GM10248 (cell line): Measurements from ENCODE around the gene PIK3R3.

ENCODE experiments used
- CTCF ChIA-PET: fragments of 300-600 bp; sonication (Branson Sonifier 250); formaldehyde crosslinking; extraction: SDS; loops from one replicate; lab custom pipeline; 2021; ENCODE audit warnings: antibody characterized with exemption; lab: Yijun Ruan, JAX
- POLR2A ChIA-PET: fragments of 350-650 bp; sonication (Branson Sonifier 250); formaldehyde crosslinking; extraction: SDS; loops from one replicate; lab custom pipeline; 2020; ENCODE audit warnings: antibody characterized with exemption; lab: Yijun Ruan, JAX
- DNase-seq: peaks from one replicate; pipeline ENCODE4 v3.0.0; 2012; ENCODE audit errors: extremely low spot score
- TF ChIP-seq, protein P1 (sequence below): IDR thresholded peaks from 2 replicates; pipeline ENCODE4 v1.5.1; 2012; ENCODE audit warnings: mild to moderate bottlenecking, low read depth; ENCODE audit errors: extremely low read depth, missing control alignments, control extremely low read depth

The PIK3R3 gene

DNA sequence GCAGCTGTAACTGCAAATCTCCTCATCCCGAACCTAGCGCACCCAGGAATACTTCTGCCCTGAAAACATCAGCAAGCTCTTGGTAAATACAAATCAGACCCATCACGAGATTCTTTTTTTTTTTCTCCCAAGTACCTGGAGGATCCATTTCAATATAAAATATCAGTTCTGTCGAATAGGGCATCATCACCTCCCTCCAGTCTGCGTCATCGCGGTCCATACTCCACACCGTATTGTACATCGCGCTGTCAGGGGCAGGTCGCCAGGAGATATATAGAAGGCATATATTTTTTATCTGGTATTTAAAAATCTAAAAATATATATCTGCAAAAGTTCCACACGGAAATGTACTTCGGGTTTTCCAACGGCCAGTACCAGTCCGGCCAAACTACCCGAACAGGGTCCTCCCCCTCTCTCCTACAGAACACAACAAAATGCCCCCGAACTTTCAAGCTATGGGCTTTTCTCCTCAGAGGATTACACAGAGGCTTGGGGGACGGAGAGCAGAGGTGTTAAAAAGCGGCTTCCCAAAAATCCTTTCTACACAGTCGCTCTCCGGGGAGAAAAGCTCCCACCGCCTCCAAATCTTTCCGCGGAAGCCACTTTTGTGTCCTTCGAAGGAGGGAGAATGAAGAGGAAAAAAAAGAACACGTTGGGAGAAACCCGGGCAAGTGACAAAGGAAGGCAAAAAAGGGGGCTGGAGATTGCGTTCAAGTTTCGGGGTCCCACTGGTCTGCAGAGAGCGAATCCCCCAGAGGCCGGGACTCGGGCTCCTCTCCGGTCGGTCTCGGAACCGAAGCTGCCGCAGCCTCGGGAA is 509 bp downstream of the PIK3R3 start:
- DNase-seq: no peak
- ChIA-PET POLR2A (interaction anchor here (0.5 to 1.7 kb wide), 23 partner anchors 9 to 1306 kb away, joined by 3 to 21 read pairs (median 4); partner anchors contain the start of genes FOXD2 and GPBP1L1), CTCF (interaction anchor here (0.6 to 1.2 kb wide), 6 partner anchors 12 to 92 kb away, joined by 3 to 4 read pairs (median 3); no protein-coding TSS in a partner anchor)
- TF ChIP-seq, protein P1, sequence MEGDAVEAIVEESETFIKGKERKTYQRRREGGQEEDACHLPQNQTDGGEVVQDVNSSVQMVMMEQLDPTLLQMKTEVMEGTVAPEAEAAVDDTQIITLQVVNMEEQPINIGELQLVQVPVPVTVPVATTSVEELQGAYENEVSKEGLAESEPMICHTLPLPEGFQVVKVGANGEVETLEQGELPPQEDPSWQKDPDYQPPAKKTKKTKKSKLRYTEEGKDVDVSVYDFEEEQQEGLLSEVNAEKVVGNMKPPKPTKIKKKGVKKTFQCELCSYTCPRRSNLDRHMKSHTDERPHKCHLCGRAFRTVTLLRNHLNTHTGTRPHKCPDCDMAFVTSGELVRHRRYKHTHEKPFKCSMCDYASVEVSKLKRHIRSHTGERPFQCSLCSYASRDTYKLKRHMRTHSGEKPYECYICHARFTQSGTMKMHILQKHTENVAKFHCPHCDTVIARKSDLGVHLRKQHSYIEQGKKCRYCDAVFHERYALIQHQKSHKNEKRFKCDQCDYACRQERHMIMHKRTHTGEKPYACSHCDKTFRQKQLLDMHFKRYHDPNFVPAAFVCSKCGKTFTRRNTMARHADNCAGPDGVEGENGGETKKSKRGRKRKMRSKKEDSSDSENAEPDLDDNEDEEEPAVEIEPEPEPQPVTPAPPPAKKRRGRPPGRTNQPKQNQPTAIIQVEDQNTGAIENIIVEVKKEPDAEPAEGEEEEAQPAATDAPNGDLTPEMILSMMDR: no peak

DNA sequence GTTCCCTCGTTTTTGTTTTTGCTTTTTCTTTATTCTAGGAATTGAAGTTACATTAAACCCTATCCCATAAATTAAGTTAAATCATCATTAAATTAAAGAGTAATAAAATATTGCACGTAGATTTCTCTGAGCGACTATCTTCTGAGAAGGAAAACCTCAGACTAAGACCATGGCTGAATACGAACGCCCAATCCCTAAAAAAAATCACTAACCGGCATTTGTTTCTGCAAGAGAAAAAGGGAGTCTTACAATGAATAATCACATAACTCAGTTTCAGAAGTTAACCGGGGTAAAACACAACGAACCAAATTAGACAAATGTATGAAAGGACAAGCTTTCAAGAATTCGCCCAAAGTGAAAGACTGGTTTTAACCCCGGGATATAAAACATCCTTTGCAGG is 1.3 kb downstream of the PIK3R3 start:
- CTCF ChIA-PET: interaction anchor here (0.6 to 1.1 kb wide), 4 partner anchors 11 to 94 kb away, joined by 3 to 4 read pairs (median 3); no protein-coding TSS in a partner anchor
- no peak for DNase-seq
- POLR2A ChIA-PET: interaction anchor here (0.6 to 1.7 kb wide), 4 partner anchors 8 to 1322 kb away, joined by 3 to 21 read pairs (median 8); no protein-coding TSS in a partner anchor
- TF ChIP-seq, protein P1: no peak

DNA sequence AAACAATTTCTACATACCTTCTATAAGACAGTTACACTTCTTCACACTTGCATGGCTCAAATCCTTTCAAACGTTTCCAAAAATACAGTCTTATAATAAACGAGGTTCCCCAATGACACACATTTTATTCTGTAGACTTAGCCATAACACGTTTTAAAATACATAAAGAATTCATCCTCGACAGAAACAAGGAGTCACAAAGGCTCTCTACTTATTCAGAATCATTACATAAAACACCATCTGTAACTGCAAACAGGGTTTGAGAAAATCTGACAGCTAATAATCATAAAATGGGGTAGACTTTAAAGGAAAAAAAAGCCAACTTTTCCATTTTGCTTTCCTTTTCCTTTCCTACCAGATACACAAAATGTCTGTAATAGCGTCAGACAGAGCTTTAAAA is 1.8 kb downstream of the PIK3R3 start:
- no peak for DNase-seq
- ChIA-PET CTCF (interaction anchor here (1.0 to 1.4 kb wide), 3 partner anchors 10 to 93 kb away, joined by 3 to 4 read pairs (median 4); no protein-coding TSS in a partner anchor), POLR2A (interaction anchor here (0.6 to 1.0 kb wide), 3 partner anchors 114 to 1322 kb away, joined by 3 to 11 read pairs (median 3); no protein-coding TSS in a partner anchor)
- TF ChIP-seq, protein P1: no peak

DNA sequence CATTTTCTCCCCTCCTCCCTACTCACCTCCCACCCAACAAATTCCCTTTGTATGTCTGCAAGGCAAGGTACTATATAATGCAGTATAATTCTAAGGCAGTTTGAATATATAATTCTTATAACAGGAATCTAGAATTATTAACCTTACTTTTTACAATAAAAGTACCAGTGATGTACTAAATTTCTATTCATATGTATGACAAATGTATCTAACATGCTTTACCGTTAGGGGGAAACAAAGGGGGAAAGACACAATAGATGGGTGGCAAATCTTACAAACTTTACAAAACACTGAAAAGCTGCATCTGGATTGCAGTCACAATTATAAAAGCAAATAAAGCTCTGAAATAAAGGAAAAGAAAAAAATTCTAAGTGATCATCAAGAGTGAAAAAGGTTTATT is 2.3 kb downstream of the PIK3R3 start:
- POLR2A ChIA-PET: interaction anchor here (0.7 to 1.0 kb wide), 2 partner anchors 547 to 1321 kb away, joined by 3 read pairs; no protein-coding TSS in a partner anchor
- DNase-seq: no peak
- CTCF ChIA-PET: interaction anchor here (1.1 to 3.6 kb wide), 3 partner anchors 13 to 93 kb away, joined by 4 to 12 read pairs (median 4); no protein-coding TSS in a partner anchor
- TF ChIP-seq, protein P1: no peak

DNA sequence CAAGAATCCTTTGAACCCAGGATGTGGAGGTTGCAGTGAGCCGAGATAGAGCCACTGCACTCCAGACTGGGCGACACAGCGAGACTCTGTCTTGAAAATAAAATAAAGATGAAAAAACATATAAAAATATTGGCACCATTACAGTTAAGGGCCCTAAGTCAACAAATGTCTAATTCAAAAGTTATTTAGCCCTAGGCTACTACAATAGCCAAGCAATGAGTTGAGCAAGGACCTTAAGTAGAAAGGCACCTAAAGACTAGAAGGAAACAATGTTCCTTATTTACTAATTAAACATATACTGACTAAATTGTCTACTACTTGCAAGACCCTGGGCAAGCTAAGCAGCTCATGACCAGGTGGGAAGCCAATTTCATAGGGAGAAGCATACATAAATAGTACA is 4.1 kb downstream of the PIK3R3 start:
- ChIA-PET CTCF (interaction anchor here (0.8 to 3.6 kb wide), 4 partner anchors 11 to 175 kb away, joined by 3 to 12 read pairs (median 4); partner anchors contain the start of genes LRRC41 and UQCRH), POLR2A (interaction anchor here (0.5 to 1.6 kb wide), 2 partner anchors 10 to 30 kb away, joined by 3 to 9 read pairs; no protein-coding TSS in a partner anchor)
- TF ChIP-seq, protein P1: no peak
- no peak for DNase-seq

DNA sequence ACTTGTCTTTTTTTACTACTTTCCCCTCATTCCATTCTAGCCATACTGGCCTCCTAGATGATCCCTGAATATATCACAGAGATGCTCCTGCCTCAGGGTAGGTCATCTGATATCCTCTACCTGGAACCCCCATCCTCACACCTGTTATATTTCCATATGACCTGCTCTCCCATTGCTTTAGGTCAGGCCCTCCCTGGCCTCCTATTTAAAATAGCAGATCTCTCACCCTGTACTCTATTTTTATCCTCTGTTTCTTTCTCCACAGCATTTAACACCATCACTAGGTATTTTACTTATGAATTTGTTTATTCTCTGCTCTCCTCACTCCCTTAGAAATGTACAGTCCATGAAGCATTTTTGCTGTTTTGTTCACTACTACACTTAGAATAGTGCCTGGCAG is 13.6 kb downstream of the PIK3R3 start:
- no peak for DNase-seq
- TF ChIP-seq, protein P1: no peak
- CTCF ChIA-PET: interaction anchor here (2.5 kb wide), 1 partner anchor 9 kb away, joined by 12 read pairs; no protein-coding TSS in a partner anchor
- POLR2A ChIA-PET: interaction anchor here (0.6 to 1.5 kb wide), 3 partner anchors 9 to 174 kb away, joined by 3 to 9 read pairs (median 4); no protein-coding TSS in a partner anchor
